Daoy (cell line): ENCODE results near the gene TROAP. TPM values are rescaled to one million over a fixed set of nuclear protein-coding genes. Genes with fewer than 3 reads are reported as not detected.

Experiments
- DNase-seq: peaks from one replicate; pipeline ENCODE4 v3.0.0-alpha.2; 2015; ENCODE audit warnings: low read depth
- total RNA-seq: library from RNA; depleted of rRNA; stranded (reverse); fragments of >200 nt; shearing (Covaris generic); gene quantifications from 2 replicates; pipeline ENCODE4 v1.2.3, GENCODE V29; 2014

The TROAP gene
- total RNA-seq, 1 experiment from 2014 or later, result 48.3 TPM

GRCh38 chr12:49342066-49342913 lies 19.2 kb downstream of the TROAP start:
- DNase-seq, result peak; percentile 94

GRCh38 chr12:49342914-49343731 lies 20.1 kb downstream of the TROAP start:
- DNase-seq, result no peak

- no peak for DNase-seq
Observed at GRCh38 chr12:49344486-49345050, 21.5 kb downstream of the TROAP start.

- peak; percentile 59 for DNase-seq
Observed at GRCh38 chr12:49345051-49345824, 22.2 kb downstream of the TROAP start.

- DNase-seq, result no peak
Observed at GRCh38 chr12:49345825-49346658, 23.0 kb downstream of the TROAP start.

GRCh38 chr12:49346659-49347310 lies 23.7 kb downstream of the TROAP start, which contains the start of gene DNAJC22:
Gene DNAJC22, plus strand, starts transcription at chr12:49346888. Its CDS starts 1,985 bp downstream, at chr12:49348873.
- peak; percentile 65 for DNase-seq

GRCh38 chr12:49347311-49348193 lies 24.5 kb downstream of the TROAP start:
- peak; percentile 91 for DNase-seq

GRCh38 chr12:49348781-49349180 lies 25.7 kb downstream of the TROAP start:
- DNase-seq, result no peak

GRCh38 chr12:49349266-49349665 lies 26.2 kb downstream of the TROAP start:
- no peak for DNase-seq

GRCh38 chr12:49352351-49352750 lies 29.3 kb downstream of the TROAP start:
- DNase-seq, result no peak

- DNase-seq, result no peak
Observed at GRCh38 chr12:49355913-49356312, 32.9 kb downstream of the TROAP start.

- DNase-seq, result no peak
Observed at GRCh38 chr12:49357103-49357678, 34.1 kb downstream of the TROAP start.

GRCh38 chr12:49358483-49359141 lies 35.6 kb downstream of the TROAP start:
- peak; percentile 70 for DNase-seq

- no peak for DNase-seq
Observed at GRCh38 chr12:49359671-49360070, 36.6 kb downstream of the TROAP start.

GRCh38 chr12:49362077-49362476 lies 39.0 kb downstream of the TROAP start:
- DNase-seq, result no peak

- peak; percentile 60 for DNase-seq
Observed at GRCh38 chr12:49364989-49365388, 41.9 kb downstream of the TROAP start.

- peak; percentile 80 for DNase-seq
Observed at GRCh38 chr12:49365542-49365941, 42.5 kb downstream of the TROAP start.

- DNase-seq, result no peak
Observed at GRCh38 chr12:49366096-49366651, 43.1 kb downstream of the TROAP start.
